Vagina (tissue), 2 donors: ENCODE measurements around the gene TCF23. TPM values are rescaled to one million over a fixed set of nuclear protein-coding genes. Genes with fewer than 3 reads are reported as not detected.

Source experiments
- DNase-seq, 2 donors: peaks; one replicate each; pipeline ENCODE4 v3.0.0-alpha.2; 2017; ENCODE audit errors: extremely low spot score in 2 of 2
- H3K27ac ChIP-seq: fragments of 200-600 bp; sonication (generic); one replicate; pipeline ENCODE4 v1.5.1; 2019
- H3K27me3 ChIP-seq: fragments of 200-600 bp; sonication (generic); one replicate; pipeline ENCODE4 v1.5.1; 2019
- H3K36me3 ChIP-seq, 2 donors: fragments of 200-600 bp; sonication (generic); one replicate each; pipeline ENCODE4 v1.5.1; 2017 to 2019
- H3K4me1 ChIP-seq: fragments of 200-600 bp; sonication (generic); one replicate; pipeline ENCODE4 v1.5.1; 2019
- H3K4me3 ChIP-seq, 2 donors: fragments of 200-600 bp; sonication (generic); 1 replicate in 1 of 2; 2 replicates in 1 of 2; pipeline ENCODE4 v1.5.1; 2016 to 2019
- H3K9me3 ChIP-seq: fragments of 200-600 bp; sonication (generic); one replicate; pipeline ENCODE4 v1.5.1; 2019
- POLR2A ChIP-seq, 2 donors: fragments of 450-650 bp; IDR thresholded peaks; one replicate each; pipeline ENCODE4 v1.6.1; 2017; ENCODE audit warnings: antibody characterized with exemption in 2 of 2, mild to moderate bottlenecking in 2 of 2, moderate library complexity in 2 of 2
- POLR2AphosphoS5 ChIP-seq, 2 donors: sonication (generic); formaldehyde crosslinking; IDR thresholded peaks; one replicate each; pipeline ENCODE4 v1.9.0; 2017; ENCODE audit warnings: antibody characterized with exemption in 2 of 2, mild to moderate bottlenecking in 2 of 2, low read depth in 1 of 2; ENCODE audit not compliant: insufficient read depth in 1 of 2
- intact Hi-C: fragments of 100-400 bp; cut with DNase I; formaldehyde crosslinking; loops from one replicate; pipeline ENCODE4 v1.15.1; 2023
- total RNA-seq: library from RNA; depleted of rRNA; stranded (reverse); fragments of >200 nt; gene quantifications from one replicate; pipeline ENCODE4 v1.2.3, GENCODE V29; 2016
- TF ChIP-seq, protein P1 (sequence below), 3 experiments: fragments of 450-650 bp in 2 of 3; fragments of 200-600 bp in 1 of 3; sonication (generic) in 1 of 3; IDR thresholded peaks; one replicate each; pipeline ENCODE4 v1.5.1; 2017 to 2019; ENCODE audit warnings: antibody characterized with exemption in 3 of 3, mild to moderate bottlenecking in 2 of 3, moderate library complexity in 2 of 3

TCF23 gene
- total RNA-seq, 1 donor from 2014 or later, result 7.4 TPM

DNA sequence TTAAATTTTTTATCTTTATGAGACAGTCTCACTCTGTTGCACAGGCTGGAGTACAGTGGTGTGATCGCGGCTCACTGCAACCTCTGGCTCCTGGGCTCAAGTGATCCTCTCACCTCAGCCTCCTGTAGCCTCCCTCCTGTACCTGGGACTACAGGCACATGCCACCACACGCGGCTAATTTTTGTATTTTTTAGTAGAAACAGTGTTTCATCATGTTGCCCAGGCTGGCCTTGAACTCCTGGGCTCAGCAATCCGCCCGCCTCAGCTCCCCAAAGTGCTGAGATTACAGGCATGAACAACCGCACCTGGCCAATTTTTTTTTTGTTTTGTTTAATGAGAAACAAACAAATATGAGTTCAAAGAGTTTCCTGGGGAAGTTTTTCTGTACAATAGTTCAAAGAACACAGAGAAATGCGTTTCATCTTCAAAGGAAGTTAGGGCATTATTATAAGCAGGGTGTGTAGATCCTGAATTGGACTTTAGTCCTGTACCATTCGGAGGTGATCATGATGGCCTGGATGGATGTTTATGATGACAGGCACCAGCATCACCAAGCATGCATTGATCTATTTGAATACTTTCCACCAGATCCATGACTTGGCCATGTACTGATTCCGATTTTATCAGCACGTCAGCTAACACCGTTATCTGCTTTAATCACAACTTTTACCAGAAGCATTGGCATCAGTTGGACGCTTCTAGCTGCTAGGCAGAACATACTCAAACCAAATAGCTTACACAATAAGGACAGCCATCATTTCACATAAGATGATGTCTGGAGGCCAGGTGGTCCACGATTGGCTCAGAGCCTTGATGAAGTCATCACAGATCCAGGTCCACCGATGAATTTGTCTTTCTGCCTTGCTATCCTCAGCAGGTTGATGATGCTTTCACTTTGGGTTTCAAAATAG is 28.9 kb downstream of the TCF23 start:
- no peaks in the 10 kb centered on the region for H3K9me3 ChIP-seq
- no peak overlapping the region for H3K4me3 ChIP-seq
- intact Hi-C loops, result no loop called here
- no peak overlapping the region for H3K27ac ChIP-seq
- no peaks in the 10 kb centered on the region for H3K27me3 ChIP-seq
- no peaks in the 10 kb centered on the region for H3K36me3 ChIP-seq
- TF ChIP-seq POLR2A (IDR thresholded peaks at IDR 0.05), result no peak
- no peak for TF ChIP-seq POLR2AphosphoS5 (IDR thresholded peaks at IDR 0.05; ENCODE audit: insufficient read depth in 1 of 2, low read depth in 1 of 2)
- TF ChIP-seq, protein P1, sequence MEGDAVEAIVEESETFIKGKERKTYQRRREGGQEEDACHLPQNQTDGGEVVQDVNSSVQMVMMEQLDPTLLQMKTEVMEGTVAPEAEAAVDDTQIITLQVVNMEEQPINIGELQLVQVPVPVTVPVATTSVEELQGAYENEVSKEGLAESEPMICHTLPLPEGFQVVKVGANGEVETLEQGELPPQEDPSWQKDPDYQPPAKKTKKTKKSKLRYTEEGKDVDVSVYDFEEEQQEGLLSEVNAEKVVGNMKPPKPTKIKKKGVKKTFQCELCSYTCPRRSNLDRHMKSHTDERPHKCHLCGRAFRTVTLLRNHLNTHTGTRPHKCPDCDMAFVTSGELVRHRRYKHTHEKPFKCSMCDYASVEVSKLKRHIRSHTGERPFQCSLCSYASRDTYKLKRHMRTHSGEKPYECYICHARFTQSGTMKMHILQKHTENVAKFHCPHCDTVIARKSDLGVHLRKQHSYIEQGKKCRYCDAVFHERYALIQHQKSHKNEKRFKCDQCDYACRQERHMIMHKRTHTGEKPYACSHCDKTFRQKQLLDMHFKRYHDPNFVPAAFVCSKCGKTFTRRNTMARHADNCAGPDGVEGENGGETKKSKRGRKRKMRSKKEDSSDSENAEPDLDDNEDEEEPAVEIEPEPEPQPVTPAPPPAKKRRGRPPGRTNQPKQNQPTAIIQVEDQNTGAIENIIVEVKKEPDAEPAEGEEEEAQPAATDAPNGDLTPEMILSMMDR (IDR thresholded peaks at IDR 0.05), result no peak
- no peak for DNase-seq
- no peaks in the 10 kb centered on the region for H3K4me1 ChIP-seq

GRCh38 chr2:27178469-27178868 is 29.7 kb downstream of the TCF23 start:
- TF ChIP-seq, protein P1 (IDR thresholded peaks at IDR 0.05), result no peak
- TF ChIP-seq POLR2A (IDR thresholded peaks at IDR 0.05), result no peak
- TF ChIP-seq POLR2AphosphoS5 (IDR thresholded peaks at IDR 0.05; ENCODE audit: insufficient read depth in 1 of 2, low read depth in 1 of 2), result no peak
- Histone ChIP-seq H3K4me3 (no peak overlapping the region), H3K27ac (no peak overlapping the region), H3K9me3 (no peaks in the 10 kb centered on the region), H3K36me3 (no peaks in the 10 kb centered on the region), H3K27me3 (no peaks in the 10 kb centered on the region), H3K4me1 (no peaks in the 10 kb centered on the region)
- DNase-seq, result no peak
- intact Hi-C loops, result no loop called here

- intact Hi-C loops, result no loop called here
- no peaks in the 10 kb centered on the region for H3K9me3 ChIP-seq
- no peaks in the 10 kb centered on the region for H3K27me3 ChIP-seq
- no peak overlapping the region for H3K27ac ChIP-seq
- no peaks in the 10 kb centered on the region for H3K4me1 ChIP-seq
- no peak overlapping the region for H3K4me3 ChIP-seq
- H3K36me3 ChIP-seq, result no peaks in the 10 kb centered on the region
- no peak for DNase-seq
- TF ChIP-seq POLR2AphosphoS5 (IDR thresholded peaks at IDR 0.05; ENCODE audit: insufficient read depth in 1 of 2, low read depth in 1 of 2), result no peak
- no peak for TF ChIP-seq POLR2A (IDR thresholded peaks at IDR 0.05)
- TF ChIP-seq, protein P1 (IDR thresholded peaks at IDR 0.05), result no peak
Observed at GRCh38 chr2:27179344-27180000, 30.7 kb downstream of the TCF23 start.

GRCh38 chr2:27182346-27182745 is 33.5 kb downstream of the TCF23 start:
- Histone ChIP-seq H3K27me3 (no peaks in the 10 kb centered on the region), H3K9me3 (no peaks in the 10 kb centered on the region), H3K27ac (no peak overlapping the region), H3K4me3 (no peak overlapping the region), H3K4me1 (peaks cover 6% of the 10 kb centered on the region), H3K36me3 (no peaks in the 10 kb centered on the region)
- TF ChIP-seq POLR2AphosphoS5 (IDR thresholded peaks at IDR 0.05; ENCODE audit: insufficient read depth in 1 of 2, low read depth in 1 of 2) (no peak), POLR2A (IDR thresholded peaks at IDR 0.05) (no peak)
- intact Hi-C loops, result no loop called here
- DNase-seq, result no peak

GRCh38 chr2:27184115-27184514 is 35.3 kb downstream of the TCF23 start:
- Histone ChIP-seq H3K36me3 (no peaks in the 10 kb centered on the region), H3K4me3 (no peak overlapping the region), H3K27ac (peak overlapping the region; percentile 68), H3K9me3 (no peaks in the 10 kb centered on the region), H3K4me1 (peaks cover 6% of the 10 kb centered on the region), H3K27me3 (no peaks in the 10 kb centered on the region)
- TF ChIP-seq POLR2AphosphoS5 (IDR thresholded peaks at IDR 0.05; ENCODE audit: insufficient read depth in 1 of 2, low read depth in 1 of 2), result no peak
- TF ChIP-seq POLR2A (IDR thresholded peaks at IDR 0.05), result no peak
- TF ChIP-seq, protein P1 (IDR thresholded peaks at IDR 0.05), result no peak
- no peak for DNase-seq
- intact Hi-C loops, result no loop called here
